ENCODE measurements around the gene FYN.

Gene FYN

DNA sequence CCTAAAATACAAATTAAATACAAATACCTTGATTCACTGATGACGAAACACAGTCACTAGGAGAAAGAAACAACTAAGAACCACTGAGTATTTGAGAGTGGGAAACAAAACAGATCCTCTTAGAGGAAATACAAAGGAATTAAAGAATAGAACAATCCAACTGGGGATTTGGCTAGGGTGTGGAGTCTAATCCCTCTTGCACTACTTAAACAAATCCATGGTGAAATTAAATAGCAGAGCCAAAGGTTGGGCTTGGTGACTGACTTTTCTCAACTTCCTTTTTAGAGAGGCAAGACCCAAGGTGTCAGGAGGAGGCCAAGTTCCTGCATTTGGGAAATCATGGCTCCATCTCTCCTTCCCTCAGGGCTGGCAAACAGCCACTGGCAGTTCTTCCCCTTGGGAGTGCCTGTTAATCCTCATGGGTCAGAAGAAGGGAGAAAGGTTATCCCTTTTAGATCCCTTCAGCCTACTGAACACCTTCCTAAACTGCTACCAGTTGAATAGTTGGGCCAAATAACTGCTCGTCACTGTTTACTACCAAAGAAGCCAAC lies 166.3 kb downstream of the FYN start:
- Mint-ChIP-seq H3K27me3 (no peaks in the 10 kb centered on the region), H3K4me3 (no peak overlapping the region), H3K4me1 (peaks cover 25% of the 10 kb centered on the region), H3K36me3 (peaks cover 46% of the 10 kb centered on the region), H3K27ac (no peak overlapping the region), H3K9me3 (no peaks in the 10 kb centered on the region)
- no peak for DNase-seq
- CTCF ChIA-PET, result interaction anchor here (1.4 to 4.4 kb wide), 2 partner anchors 286 to 334 kb away, joined by 3 to 44 read pairs; no protein-coding TSS in a partner anchor

DNA sequence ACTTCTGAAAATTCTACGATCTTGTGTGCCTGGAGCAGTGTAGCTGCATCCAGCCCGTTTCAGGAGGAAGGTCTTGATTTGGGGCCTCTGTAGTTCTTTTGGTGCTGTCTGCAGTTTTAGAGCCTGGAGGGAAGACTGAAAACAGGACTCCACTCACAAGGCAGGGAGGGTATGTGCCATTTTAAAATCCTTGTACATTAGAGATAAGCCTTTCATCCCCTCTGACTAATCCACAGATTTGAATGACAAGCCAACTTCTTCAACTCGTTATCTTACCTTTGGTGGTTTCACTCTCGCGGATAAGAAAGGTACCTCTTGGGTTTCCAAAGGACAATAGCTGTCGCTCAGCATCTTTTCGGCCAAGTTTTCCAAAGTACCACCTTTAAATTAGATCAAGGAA lies 169.5 kb downstream of the FYN start:
- DNase-seq, result no peak
- Mint-ChIP-seq H3K4me3 (no peak overlapping the region), H3K27ac (no peak overlapping the region), H3K36me3 (peaks cover 52% of the 10 kb centered on the region), H3K9me3 (no peaks in the 10 kb centered on the region), H3K27me3 (no peaks in the 10 kb centered on the region), H3K4me1 (peaks cover 15% of the 10 kb centered on the region)
- CTCF ChIA-PET, result interaction anchor here (0.5 to 1.9 kb wide), 3 partner anchors 293 to 339 kb away, joined by 3 to 5 read pairs (median 3); no protein-coding TSS in a partner anchor

DNA sequence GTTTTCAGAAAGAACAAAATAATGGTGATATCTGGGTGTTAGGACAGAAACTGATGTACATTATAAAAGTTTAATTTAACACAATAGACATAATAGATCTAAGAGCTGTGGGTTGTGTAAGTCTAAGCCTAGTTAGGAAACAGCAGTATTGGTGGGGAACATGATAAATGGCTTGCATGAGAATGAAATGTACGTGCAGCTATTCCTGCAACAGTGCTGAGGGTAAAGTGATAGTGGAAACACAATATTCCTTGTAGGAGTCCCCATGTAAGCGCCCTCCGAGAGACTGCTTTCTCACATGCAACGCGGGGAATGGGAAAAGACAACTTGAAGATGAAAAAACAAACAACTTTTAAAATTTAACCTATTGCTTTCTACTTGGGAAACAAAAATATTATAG lies 171.0 kb downstream of the FYN start:
- DNase-seq, result no peak
- Mint-ChIP-seq H3K27ac (no peak overlapping the region), H3K27me3 (no peaks in the 10 kb centered on the region), H3K36me3 (peaks cover 52% of the 10 kb centered on the region), H3K4me3 (no peak overlapping the region), H3K9me3 (no peaks in the 10 kb centered on the region), H3K4me1 (peaks cover 16% of the 10 kb centered on the region)
- CTCF ChIA-PET, result interaction anchor here (1.9 kb wide), 1 partner anchor 341 kb away, joined by 5 read pairs; no protein-coding TSS in a partner anchor

- CTCF ChIA-PET, result no interaction called here
- DNase-seq, result no peak
- H3K27me3 Mint-ChIP-seq, result no peaks in the 10 kb centered on the region
- H3K4me1 Mint-ChIP-seq, result peaks cover 16% of the 10 kb centered on the region
- H3K9me3 Mint-ChIP-seq, result no peaks in the 10 kb centered on the region
- peak overlapping the region; percentile 30 for H3K27ac Mint-ChIP-seq
- H3K36me3 Mint-ChIP-seq, result peaks cover 48% of the 10 kb centered on the region
- H3K4me3 Mint-ChIP-seq, result no peak overlapping the region
Measured at GRCh38 chr6:111701146-111701545, 172.1 kb downstream of the FYN start.

- Mint-ChIP-seq H3K9me3 (no peaks in the 10 kb centered on the region), H3K27me3 (no peaks in the 10 kb centered on the region), H3K27ac (no peak overlapping the region), H3K36me3 (peaks cover 51% of the 10 kb centered on the region), H3K4me3 (no peak overlapping the region), H3K4me1 (peaks cover 16% of the 10 kb centered on the region)
- DNase-seq, result no peak
- CTCF ChIA-PET, result interaction anchor here (1.3 kb wide), 1 partner anchor 292 kb away, joined by 3 read pairs; no protein-coding TSS in a partner anchor
Measured at GRCh38 chr6:111700135-111700690, 173.0 kb downstream of the FYN start.

GRCh38 chr6:111699123-111699522 lies 174.1 kb downstream of the FYN start:
- H3K4me3 Mint-ChIP-seq, result no peak overlapping the region
- CTCF ChIA-PET, result interaction anchor here (0.7 to 1.3 kb wide), 2 partner anchors 293 to 491 kb away, joined by 3 to 5 read pairs; no protein-coding TSS in a partner anchor
- no peak for DNase-seq
- H3K27me3 Mint-ChIP-seq, result no peaks in the 10 kb centered on the region
- peaks cover 19% of the 10 kb centered on the region for H3K4me1 Mint-ChIP-seq
- no peak overlapping the region for H3K27ac Mint-ChIP-seq
- peaks cover 58% of the 10 kb centered on the region for H3K36me3 Mint-ChIP-seq
- no peaks in the 10 kb centered on the region for H3K9me3 Mint-ChIP-seq

DNA sequence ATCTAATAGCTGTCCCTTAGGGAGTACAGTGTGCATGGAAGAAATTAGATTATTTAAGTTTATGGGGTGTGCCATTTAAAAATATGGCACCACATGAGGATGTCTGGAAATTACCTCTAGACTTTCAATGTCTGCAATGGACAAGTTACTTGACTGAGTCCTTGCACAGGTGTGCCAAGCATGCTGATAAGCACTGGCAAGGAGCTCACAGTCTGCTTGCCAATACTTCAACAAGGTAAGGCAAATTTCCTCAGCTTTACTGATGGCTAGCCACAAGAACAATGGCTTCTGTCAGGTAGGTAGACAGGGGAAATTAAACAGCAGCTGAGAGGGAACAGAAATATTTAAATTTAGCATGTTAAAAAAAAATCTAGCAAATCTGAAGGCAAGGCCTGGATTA lies 176.4 kb downstream of the FYN start:
- no peak overlapping the region for H3K4me3 Mint-ChIP-seq
- H3K27me3 Mint-ChIP-seq, result no peaks in the 10 kb centered on the region
- H3K4me1 Mint-ChIP-seq, result peaks cover 40% of the 10 kb centered on the region
- no peak for DNase-seq
- CTCF ChIA-PET, result interaction anchor here (0.8 to 1.3 kb wide), 2 partner anchors 346 to 466 kb away, joined by 3 read pairs; no protein-coding TSS in a partner anchor
- no peaks in the 10 kb centered on the region for H3K9me3 Mint-ChIP-seq
- H3K36me3 Mint-ChIP-seq, result peaks cover 64% of the 10 kb centered on the region
- H3K27ac Mint-ChIP-seq, result no peak overlapping the region

DNA sequence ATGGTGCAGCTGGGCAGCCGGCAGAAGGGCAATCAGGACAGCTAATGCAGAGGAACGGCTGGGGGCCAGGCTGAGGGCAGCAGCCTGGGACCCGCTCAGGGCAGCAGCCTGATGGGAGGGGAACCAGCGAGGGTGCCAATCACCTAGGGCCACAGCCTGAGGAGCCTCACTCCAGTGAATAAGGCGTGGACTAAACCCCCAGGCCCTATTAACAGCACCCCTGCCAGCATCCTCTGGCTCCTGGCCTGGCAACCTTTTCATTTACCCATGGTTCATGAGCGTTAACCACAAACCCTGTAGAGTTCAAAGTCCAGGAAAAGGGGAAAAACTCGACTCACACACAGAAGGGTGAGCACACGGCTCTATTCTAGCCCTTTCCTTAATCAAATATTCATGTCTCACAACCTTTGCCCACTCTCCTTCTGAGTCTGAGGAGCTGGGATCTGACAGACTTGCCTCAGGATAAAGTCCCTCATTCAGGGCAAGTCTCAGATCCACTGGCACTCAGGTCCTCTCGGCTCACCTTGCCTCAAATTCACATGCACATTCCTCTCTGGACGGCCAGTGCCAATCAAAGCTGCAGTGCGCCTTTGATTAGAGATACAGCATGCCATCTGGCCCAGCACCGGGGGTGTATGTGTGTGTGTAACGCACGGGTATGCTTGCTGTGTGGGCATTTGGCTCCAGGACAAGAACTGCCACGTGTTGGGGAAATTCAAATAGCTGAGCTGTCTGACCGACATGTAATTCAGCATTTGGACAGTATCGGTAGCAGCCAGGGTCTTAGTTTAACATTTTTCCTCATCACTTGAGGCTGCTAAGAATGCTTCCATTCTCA lies 180.7 kb downstream of the FYN start:
- Mint-ChIP-seq H3K4me3 (no peak overlapping the region), H3K4me1 (peaks cover 25% of the 10 kb centered on the region), H3K9me3 (no peaks in the 10 kb centered on the region), H3K27ac (no peak overlapping the region), H3K36me3 (peaks cover 71% of the 10 kb centered on the region), H3K27me3 (no peaks in the 10 kb centered on the region)
- no peak for DNase-seq
- CTCF ChIA-PET, result interaction anchor here (1.0 kb wide), 1 partner anchor 305 kb away, joined by 4 read pairs; no protein-coding TSS in a partner anchor

GRCh38 chr6:111691345-111692225 lies 181.7 kb downstream of the FYN start:
- H3K4me1 Mint-ChIP-seq, result peaks cover 25% of the 10 kb centered on the region
- H3K4me3 Mint-ChIP-seq, result no peak overlapping the region
- no peaks in the 10 kb centered on the region for H3K9me3 Mint-ChIP-seq
- no peaks in the 10 kb centered on the region for H3K27me3 Mint-ChIP-seq
- CTCF ChIA-PET, result interaction anchor here (0.9 kb wide), 1 partner anchor 353 kb away, joined by 3 read pairs; no protein-coding TSS in a partner anchor
- peak overlapping the region; percentile 76 for H3K27ac Mint-ChIP-seq
- H3K36me3 Mint-ChIP-seq, result peaks cover 75% of the 10 kb centered on the region
- DNase-seq, result no peak

DNA sequence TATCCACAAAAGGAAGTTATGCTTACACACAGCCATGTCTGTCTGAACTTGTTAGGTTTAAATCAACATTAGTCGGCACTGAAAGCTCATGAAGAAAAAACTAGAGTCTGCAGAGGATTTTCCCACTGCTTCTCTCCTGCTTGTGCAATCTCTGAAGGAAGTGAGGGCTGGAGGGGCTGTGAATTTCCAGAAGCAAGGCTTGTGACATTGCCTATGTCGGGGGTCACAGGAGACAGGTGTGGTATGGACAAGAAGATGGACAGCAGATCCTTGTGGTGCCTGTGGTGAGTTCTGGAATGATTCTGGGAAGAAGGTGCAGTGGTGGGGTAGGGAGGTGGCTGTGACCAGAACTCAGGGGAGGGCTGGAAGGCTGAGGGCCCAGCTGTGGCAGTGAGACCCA lies 183.3 kb downstream of the FYN start:
- CTCF ChIA-PET, result interaction anchor here (0.7 kb wide), 1 partner anchor 60 kb away, joined by 4 read pairs; no protein-coding TSS in a partner anchor
- Mint-ChIP-seq H3K4me3 (no peak overlapping the region), H3K27me3 (no peaks in the 10 kb centered on the region), H3K27ac (no peak overlapping the region), H3K36me3 (peaks cover 76% of the 10 kb centered on the region), H3K4me1 (peaks cover 25% of the 10 kb centered on the region), H3K9me3 (no peaks in the 10 kb centered on the region)
- DNase-seq, result no peak

GRCh38 chr6:111689419-111689818 lies 183.8 kb downstream of the FYN start:
- peaks cover 77% of the 10 kb centered on the region for H3K36me3 Mint-ChIP-seq

GRCh38 chr6:111688331-111688730 lies 184.9 kb downstream of the FYN start:
- Mint-ChIP-seq H3K9me3 (no peaks in the 10 kb centered on the region), H3K36me3 (peaks cover 77% of the 10 kb centered on the region), H3K27ac (peak overlapping the region; percentile 35), H3K27me3 (no peaks in the 10 kb centered on the region), H3K4me3 (no peak overlapping the region), H3K4me1 (peaks cover 31% of the 10 kb centered on the region)
- CTCF ChIA-PET, result interaction anchor here (1.6 kb wide), 1 partner anchor 354 kb away, joined by 3 read pairs; no protein-coding TSS in a partner anchor
- DNase-seq, result no peak

More at GRCh38 chr6:111689419-111689818, 183.8 kb downstream of the FYN start:
- CTCF ChIA-PET, result interaction anchor here (0.7 kb wide), 1 partner anchor 60 kb away, joined by 4 read pairs; no protein-coding TSS in a partner anchor
- H3K4me3 Mint-ChIP-seq, result no peak overlapping the region
- no peaks in the 10 kb centered on the region for H3K27me3 Mint-ChIP-seq
- peaks cover 30% of the 10 kb centered on the region for H3K4me1 Mint-ChIP-seq
- H3K9me3 Mint-ChIP-seq, result no peaks in the 10 kb centered on the region
- no peak for DNase-seq
- H3K27ac Mint-ChIP-seq, result no peak overlapping the region

DNA sequence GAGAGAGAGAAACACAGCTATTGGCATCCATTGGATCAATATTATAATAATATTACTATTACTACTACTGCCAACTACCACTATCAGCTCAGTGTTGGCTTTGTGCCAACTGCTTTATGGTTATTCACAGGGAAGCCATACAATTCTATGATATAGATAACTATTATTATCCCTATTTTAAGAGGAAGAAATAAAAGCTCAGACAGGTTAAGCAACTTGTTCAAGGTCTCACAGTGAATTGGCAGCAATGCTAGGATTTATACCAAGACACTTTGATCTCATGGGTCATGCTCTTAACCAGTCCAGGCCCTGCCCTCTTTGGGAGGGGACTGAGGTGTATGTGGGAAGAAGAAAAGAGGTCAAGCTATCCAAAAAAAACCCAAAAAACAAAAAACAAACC lies 185.6 kb downstream of the FYN start:
- H3K36me3 Mint-ChIP-seq, result peaks cover 74% of the 10 kb centered on the region

More for the DNA sequence above, 185.6 kb downstream of the FYN start:
- H3K4me1 Mint-ChIP-seq, result peaks cover 30% of the 10 kb centered on the region
- CTCF ChIA-PET, result interaction anchor here (1.6 kb wide), 1 partner anchor 355 kb away, joined by 3 read pairs; no protein-coding TSS in a partner anchor
- no peak overlapping the region for H3K4me3 Mint-ChIP-seq
- no peaks in the 10 kb centered on the region for H3K27me3 Mint-ChIP-seq
- no peak overlapping the region for H3K27ac Mint-ChIP-seq
- no peaks in the 10 kb centered on the region for H3K9me3 Mint-ChIP-seq
- no peak for DNase-seq
